Naive thymus-derived CD8-positive, alpha-beta T cell (primary cell): ENCODE measurements around the gene BLTP3A. TPM values are rescaled to one million over a fixed set of nuclear protein-coding genes. Genes with fewer than 3 reads are reported as not detected.
"Not testable (repeated sequence)": the region's sequence is repeated elsewhere in the genome, so short reads cannot be mapped to it uniquely, and the experiment has no call there.

Experiments used
- ATAC-seq, 2 donors: fragments of 150-1000 bp; cut with Tn5 transposase in 1 of 2; sonication (Bioruptor Pico), chemical (Tn5 transposase) in 1 of 2; 1 replicate in 1 of 2; 2 replicates in 1 of 2; pipeline ENCODE4 v1.10.0; 2021; ENCODE audit warnings: mild to moderate bottlenecking in 2 of 2, moderate library complexity in 2 of 2
- POLR2A ChIA-PET: fragments of 350-600 bp; sonication (Branson Sonifier 250); formaldehyde crosslinking; loops from one replicate; lab custom pipeline; 2021; ENCODE audit warnings: antibody characterized with exemption; lab: Charles Lee
- DNase-seq, 10 donors: peaks; one replicate each; pipeline versions ENCODE4 v3.0.0 to v3.0.0-alpha.2; 2020 to 2022
- H3K27ac Mint-ChIP-seq, 10 donors: one replicate each; pipeline ENCODE4 v1.8.0; 2020 to 2022; ENCODE audit warnings: mild to moderate bottlenecking in 10 of 10, mixed read lengths in 10 of 10, moderate library complexity in 4 of 10, inconsistent platforms in 1 of 10
- H3K27me3 Mint-ChIP-seq, 5 donors: one replicate each; pipeline ENCODE4 v1.8.0; 2021 to 2022; ENCODE audit warnings: mixed read lengths in 5 of 5
- H3K36me3 Mint-ChIP-seq, 3 donors: one replicate each; pipeline ENCODE4 v1.8.0; 2020 to 2022; ENCODE audit warnings: mixed read lengths in 3 of 3, mild to moderate bottlenecking in 2 of 3, inconsistent platforms in 1 of 3
- H3K4me1 Mint-ChIP-seq, 4 donors: one replicate each; pipeline ENCODE4 v1.8.0; 2021 to 2022; ENCODE audit warnings: mixed read lengths in 4 of 4
- H3K4me3 Mint-ChIP-seq, 10 donors: one replicate each; pipeline ENCODE4 v1.8.0; 2020 to 2022; ENCODE audit warnings: mild to moderate bottlenecking in 10 of 10, mixed read lengths in 10 of 10, moderate library complexity in 6 of 10, inconsistent platforms in 1 of 10
- H3K9me3 Mint-ChIP-seq, 9 donors: one replicate each; pipeline ENCODE4 v1.8.0; 2020 to 2022; ENCODE audit warnings: mixed read lengths in 9 of 9, mild to moderate bottlenecking in 3 of 9, inconsistent platforms in 1 of 9, moderate library complexity in 1 of 9
- polyA plus RNA-seq, 3 donors: library from polyadenylated mRNA; unstranded; fragments of 300-500 nt; fragmentation: Illumina TruSeq; gene quantifications; one replicate each; pipeline ENCODE4 v1.2.3, GENCODE V29; 2021
- total RNA-seq, 8 experiments: library from RNA in 2 of 8; stranded (reverse) in 2 of 8; gene quantifications; one replicate each; pipeline ENCODE4 v1.2.3 and lab custom pipeline; 2021 to 2026

BLTP3A gene
- total and polyA plus RNA-seq, 5 experiments from 2014 or later: 1.4 to 11.2 (median 1.5) TPM

DNA sequence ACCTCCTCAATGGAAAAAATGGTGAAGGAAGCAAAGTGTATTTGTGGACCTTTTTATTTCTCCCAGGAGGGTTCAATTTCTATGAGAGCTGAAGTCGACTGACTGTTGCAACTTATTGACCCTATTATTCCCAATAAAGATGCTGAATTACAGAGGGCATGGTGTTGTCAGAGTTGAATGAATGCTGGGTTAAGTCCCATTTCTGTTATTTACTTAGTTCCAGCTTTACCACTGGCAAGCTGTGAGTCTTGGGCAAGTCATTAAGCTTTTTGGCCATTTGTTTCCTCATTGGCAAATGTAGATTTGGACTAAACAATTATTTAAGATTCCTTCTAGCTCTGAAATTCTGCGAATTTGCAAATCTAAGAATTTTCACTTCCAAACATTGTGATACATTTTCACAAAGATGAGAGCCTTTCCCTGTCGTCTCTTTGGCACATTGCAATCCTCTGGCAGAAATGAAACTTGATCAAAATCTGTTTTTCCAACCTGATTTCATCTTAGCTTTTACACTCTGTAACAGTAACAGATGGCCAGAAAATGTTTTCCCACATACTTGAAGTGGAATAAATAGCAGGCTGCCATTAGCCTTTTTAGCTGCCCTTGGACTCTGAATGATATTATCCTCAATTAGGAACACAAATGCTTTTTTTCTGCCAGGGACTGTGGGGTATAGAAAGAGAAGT is 21.3 kb downstream of the BLTP3A start:
- Mint-ChIP-seq H3K4me1 (peaks cover 0 to 28% (median 10%) of the 10 kb centered on the region in 4 donors), H3K36me3 (no peaks in the 10 kb centered on the region), H3K9me3 (no peaks in the 10 kb centered on the region), H3K27me3 (no peaks in the 10 kb centered on the region), H3K4me3 (no peak overlapping the region), H3K27ac (peak overlapping the region in 2 of 10 donors; percentile 24 to 58)
- ATAC-seq (no peak), DNase-seq (no peak)
- POLR2A ChIA-PET: interaction anchor here (1.5 kb wide), 1 partner anchor 21 kb away, joined by 4 read pairs; the partner anchor contains the start of gene BLTP3A

DNA sequence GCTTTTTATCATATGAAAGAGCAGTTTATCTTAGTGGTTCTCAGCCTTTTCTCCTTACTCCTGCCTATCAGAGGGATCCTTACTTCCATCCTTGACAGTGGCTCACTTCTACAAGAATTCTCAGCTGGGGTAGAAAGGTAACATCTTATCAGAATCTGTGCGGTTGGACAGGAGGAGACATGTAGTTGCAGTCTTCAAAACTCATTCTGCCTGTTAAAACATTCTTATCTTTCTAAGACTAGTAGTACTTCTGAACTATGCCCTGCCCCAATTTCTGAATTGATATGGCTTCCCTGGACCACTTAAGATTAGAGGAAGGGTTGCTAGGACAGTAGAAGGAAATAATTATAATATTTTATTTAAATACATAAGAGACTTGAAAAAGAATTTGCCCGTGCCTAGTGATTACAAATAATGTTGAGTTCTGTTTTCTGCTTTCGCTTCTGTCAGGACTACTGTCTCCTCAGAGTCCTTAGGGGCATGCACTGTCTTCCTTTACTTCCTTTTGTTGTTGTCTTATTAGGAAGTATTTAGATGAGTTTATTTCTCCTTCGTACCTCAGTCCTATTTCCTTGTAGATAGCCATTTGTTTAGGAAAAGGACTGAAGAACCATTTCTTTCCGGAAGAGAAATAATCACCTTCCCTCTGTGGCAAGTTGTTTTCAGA is 24.9 kb downstream of the BLTP3A start:
- H3K27ac Mint-ChIP-seq: peak overlapping the region in 4 of 10 donors; percentile 17 to 70 (median 42)
- ATAC-seq (no peak), DNase-seq (no peak)
- H3K9me3 Mint-ChIP-seq: no peaks in the 10 kb centered on the region
- peaks cover 10 to 40% (median 20%) of the 10 kb centered on the region in 4 donors for H3K4me1 Mint-ChIP-seq
- POLR2A ChIA-PET: interaction anchor here (0.5 kb wide), 1 partner anchor 463 kb away, joined by 3 read pairs; no protein-coding TSS in a partner anchor
- H3K27me3 Mint-ChIP-seq: no peaks in the 10 kb centered on the region
- H3K4me3 Mint-ChIP-seq: no peak overlapping the region
- peaks cover 0 to 4% (median 1%) of the 10 kb centered on the region in 3 donors for H3K36me3 Mint-ChIP-seq

DNA sequence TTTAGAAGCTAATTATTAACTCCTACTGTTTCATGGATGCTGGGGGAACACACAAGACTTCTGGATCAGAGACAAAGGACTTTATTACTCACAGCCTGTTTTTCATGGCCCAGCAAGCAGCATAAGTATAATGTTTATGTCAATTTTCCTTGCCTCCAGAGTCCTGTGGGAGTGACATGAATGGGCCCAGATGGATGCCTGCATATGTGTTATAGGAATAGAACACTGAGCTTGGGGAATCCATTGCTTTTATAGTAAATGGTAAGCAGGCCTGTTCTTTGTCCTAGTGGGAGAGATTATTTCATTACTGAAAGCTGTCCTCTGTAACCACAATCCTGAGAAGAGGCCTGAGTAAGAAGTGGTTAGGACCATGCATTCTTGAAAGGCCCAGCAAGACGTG is 25.6 kb downstream of the BLTP3A start:
- POLR2A ChIA-PET: interaction anchor here (0.7 kb wide), 1 partner anchor 23 kb away, joined by 3 read pairs; no protein-coding TSS in a partner anchor
- H3K27ac Mint-ChIP-seq: peak overlapping the region in 2 of 10 donors; percentile 17 to 51
- H3K4me1 Mint-ChIP-seq: peaks cover 10 to 40% (median 20%) of the 10 kb centered on the region in 4 donors

DNA sequence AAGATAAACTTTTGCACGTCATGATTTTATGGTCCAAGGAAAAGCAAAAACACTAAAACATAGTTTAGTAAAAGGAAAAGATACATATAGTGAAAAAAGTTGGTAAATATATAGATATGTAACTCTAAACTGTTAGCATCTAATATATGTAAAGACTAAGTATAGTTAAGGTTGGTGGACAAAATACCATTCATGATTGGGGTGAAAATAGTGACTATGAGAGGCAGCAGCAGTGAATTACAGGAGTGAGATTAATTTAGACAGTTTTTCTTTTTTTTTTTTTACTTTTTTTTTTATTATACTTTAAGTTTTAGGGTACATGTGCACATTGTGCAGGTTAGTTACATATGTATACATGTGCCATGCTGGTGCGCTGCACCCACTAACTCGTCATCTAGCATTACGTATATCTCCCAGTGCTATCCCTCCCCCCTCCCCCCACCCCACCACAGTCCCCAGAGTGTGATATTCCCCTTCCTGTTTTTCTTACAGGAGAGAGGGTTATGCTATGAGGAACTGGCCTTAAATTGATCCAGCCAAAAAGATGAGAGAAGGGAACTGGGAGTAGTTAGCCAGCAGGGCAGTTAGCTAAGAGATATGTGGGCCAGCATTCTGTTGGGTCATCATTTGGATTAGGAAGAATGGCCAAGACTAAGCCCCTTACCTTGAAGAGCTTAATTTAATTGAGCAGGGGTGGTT is 27.1 kb downstream of the BLTP3A start:
- ATAC-seq, H3K9me3 Mint-ChIP-seq, H3K4me3 Mint-ChIP-seq, POLR2A ChIA-PET, H3K27me3 Mint-ChIP-seq, DNase-seq: not testable (repeated sequence)
- peaks cover 0 to 25% (median 4%) of the 10 kb centered on the region in 3 donors for H3K36me3 Mint-ChIP-seq
- peak overlapping the region in 6 of 10 donors; percentile 11 to 47 (median 35) for H3K27ac Mint-ChIP-seq
- H3K4me1 Mint-ChIP-seq: peaks cover 6 to 32% (median 17%) of the 10 kb centered on the region in 4 donors

More for the DNA sequence above, 25.6 kb downstream of the BLTP3A start:
- Mint-ChIP-seq H3K9me3 (no peaks in the 10 kb centered on the region), H3K4me3 (no peak overlapping the region), H3K27me3 (no peaks in the 10 kb centered on the region), H3K36me3 (peaks cover 0 to 11% (median 1%) of the 10 kb centered on the region in 3 donors)
- ATAC-seq: no peak
- DNase-seq: no peak

DNA sequence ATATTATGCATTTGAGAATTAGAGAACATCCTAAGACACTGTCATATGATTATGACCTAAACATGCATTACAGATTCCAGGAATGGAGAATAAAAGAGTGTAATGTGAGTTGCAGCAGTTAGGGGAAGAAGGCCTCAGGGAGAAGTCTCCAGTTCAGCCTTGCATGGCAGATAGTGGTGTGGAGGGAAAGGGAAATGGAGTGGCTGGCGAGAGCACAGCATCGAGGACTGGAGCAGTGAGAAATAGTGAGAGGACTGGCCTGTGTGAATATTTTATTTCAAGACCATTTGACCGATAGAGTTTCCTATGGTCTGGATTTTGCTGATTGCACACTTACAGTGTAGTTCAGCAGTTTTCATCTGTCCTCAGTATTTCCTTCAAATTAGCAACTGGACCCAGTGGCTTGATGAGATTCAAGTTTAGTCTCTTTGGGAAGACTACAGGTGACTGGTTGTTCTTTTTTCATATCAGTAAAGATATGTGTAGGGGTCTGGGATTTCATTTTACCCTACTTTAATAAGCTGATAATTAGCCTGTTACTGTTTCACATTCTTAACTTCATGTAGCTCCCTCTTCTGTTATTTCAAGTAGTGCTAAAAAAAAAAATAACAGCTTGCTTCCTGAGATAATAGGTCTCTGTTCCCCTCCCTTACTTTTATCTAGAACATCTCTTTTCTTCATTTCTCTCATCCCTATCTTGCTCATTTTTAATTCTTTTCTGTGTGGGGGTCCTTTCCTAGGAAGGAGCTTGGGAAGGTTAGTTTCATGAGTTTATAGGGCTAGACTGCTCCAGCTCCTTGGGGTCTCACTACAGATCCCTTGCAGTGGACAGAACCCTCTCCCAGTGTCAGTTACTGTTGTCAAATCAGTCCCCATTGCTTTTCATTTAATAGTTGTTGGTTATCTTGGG is 27.9 kb downstream of the BLTP3A start:
- no peak for ATAC-seq
- peaks cover 6 to 32% (median 15%) of the 10 kb centered on the region in 4 donors for H3K4me1 Mint-ChIP-seq
- H3K27ac Mint-ChIP-seq: peak overlapping the region in 8 of 10 donors; percentile 22 to 71 (median 43)
- H3K9me3 Mint-ChIP-seq: no peaks in the 10 kb centered on the region
- H3K4me3 Mint-ChIP-seq: no peak overlapping the region
- no peaks in the 10 kb centered on the region for H3K27me3 Mint-ChIP-seq
- H3K36me3 Mint-ChIP-seq: peaks cover 0 to 31% (median 4%) of the 10 kb centered on the region in 3 donors
- DNase-seq: no peak
- POLR2A ChIA-PET: interaction anchor here (0.7 kb wide), 2 partner anchors 9 to 814 kb away, joined by 4 to 5 read pairs; no protein-coding TSS in a partner anchor

DNA sequence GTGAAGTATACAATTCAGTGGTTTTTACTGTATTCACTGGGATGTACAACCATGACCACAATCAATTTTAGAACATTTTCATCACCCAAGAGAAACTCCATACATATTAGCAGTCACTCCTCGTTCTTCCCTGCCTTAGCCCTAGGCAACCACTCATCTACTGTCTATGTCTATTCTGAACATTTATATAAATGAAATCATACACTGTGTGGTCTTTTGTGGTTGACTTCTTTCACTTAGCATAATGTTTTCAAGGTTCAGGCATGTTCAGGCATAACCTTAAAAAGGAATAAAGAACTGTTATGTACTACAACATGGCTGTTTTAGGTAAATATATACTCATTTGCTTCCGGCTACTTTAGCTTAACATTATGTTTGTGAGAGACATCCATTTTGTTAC is 37.3 kb downstream of the BLTP3A start:
- H3K4me1 Mint-ChIP-seq: no peaks in the 10 kb centered on the region
- H3K4me3 Mint-ChIP-seq: no peak overlapping the region
- no peaks in the 10 kb centered on the region for H3K9me3 Mint-ChIP-seq
- POLR2A ChIA-PET: interaction anchor here (1.3 kb wide), 1 partner anchor 9 kb away, joined by 5 read pairs; no protein-coding TSS in a partner anchor
- DNase-seq: no peak
- H3K27ac Mint-ChIP-seq: no peak overlapping the region
- H3K36me3 Mint-ChIP-seq: peaks cover 0 to 73% (median 12%) of the 10 kb centered on the region in 3 donors
- ATAC-seq: no peak
- no peaks in the 10 kb centered on the region for H3K27me3 Mint-ChIP-seq

DNA sequence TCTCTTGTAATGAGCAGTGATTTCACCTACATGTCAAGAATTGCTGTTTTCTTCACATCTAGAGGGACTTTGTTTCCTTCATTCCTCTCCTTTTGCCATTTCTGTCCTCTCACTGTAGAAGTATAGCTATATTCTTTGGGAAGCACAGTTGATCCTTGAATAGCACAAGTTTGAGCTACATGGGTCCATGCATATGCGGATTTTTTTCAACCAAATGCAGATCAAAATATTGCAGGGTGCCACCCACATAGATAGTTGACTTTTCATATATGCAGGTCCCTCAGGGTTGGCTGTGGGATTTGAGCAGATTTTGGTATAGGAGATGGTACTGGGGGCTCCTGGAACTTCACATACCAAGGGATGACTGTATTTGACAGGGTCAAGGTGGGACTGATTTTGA is 41.1 kb downstream of the BLTP3A start:
- ATAC-seq (no peak), DNase-seq (no peak)
- Mint-ChIP-seq H3K9me3 (no peaks in the 10 kb centered on the region), H3K27me3 (no peaks in the 10 kb centered on the region), H3K36me3 (peaks cover 0 to 78% (median 18%) of the 10 kb centered on the region in 3 donors), H3K27ac (no peak overlapping the region), H3K4me1 (no peaks in the 10 kb centered on the region), H3K4me3 (no peak overlapping the region)
- POLR2A ChIA-PET: no interaction called here

DNA sequence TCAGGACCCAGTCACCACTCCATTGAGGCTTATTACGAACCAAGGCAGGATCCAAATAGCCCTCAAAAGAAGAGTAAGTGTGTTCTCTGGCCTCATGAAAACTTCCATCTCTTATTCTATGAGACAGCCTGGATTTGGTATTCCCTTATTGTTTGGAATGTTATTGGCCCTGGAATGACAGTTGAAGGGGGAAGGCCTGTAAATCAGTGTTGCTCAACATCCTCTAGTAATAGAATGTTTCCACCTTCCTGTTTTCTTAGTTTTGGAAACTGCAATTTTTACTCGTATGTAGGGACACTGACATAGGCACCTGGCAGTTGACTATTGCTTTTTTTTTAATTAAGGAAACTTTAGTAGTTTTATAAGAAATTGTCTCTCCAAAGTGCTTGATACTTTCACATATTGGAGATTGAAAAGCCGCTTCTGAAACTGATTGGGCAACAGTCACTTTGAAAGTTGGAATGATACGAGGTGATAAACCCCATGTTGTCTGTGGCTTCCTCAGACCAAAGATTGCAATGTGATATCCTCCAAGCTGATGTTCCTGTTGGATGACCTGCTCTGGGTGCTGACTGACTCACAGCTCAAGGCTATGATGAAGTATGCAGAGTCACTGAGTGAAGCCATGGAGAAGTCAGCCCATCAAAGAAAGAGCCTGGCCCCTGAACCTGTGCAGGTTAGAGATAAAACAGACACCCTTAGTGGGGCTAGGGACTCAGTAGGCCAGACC is 43.1 kb downstream of the BLTP3A start:
- Mint-ChIP-seq H3K36me3 (peaks cover 5 to 74% (median 9%) of the 10 kb centered on the region in 3 donors), H3K4me1 (no peaks in the 10 kb centered on the region), H3K27me3 (no peaks in the 10 kb centered on the region), H3K4me3 (no peak overlapping the region), H3K9me3 (no peaks in the 10 kb centered on the region), H3K27ac (no peak overlapping the region)
- no peak for DNase-seq
- ATAC-seq: no peak
- POLR2A ChIA-PET: no interaction called here

DNA sequence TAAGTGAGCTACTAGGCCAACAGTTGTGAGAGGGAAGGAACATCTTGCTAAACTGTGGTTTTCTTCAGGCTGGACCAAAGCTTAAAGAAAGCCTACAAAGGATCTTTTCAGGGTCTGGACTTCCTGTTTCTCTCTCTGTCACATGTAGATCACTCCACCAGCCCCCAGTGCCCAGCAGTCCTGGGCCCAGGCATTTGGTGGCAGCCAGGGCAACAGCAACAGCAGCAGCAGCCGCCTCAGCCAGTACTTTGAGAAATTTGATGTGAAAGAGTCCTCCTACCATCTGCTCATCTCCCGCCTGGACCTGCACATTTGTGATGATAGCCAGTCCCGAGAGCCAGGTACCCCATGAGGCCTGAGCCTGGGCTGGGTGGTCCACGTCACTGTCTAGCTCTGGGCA is 44.1 kb downstream of the BLTP3A start:
- POLR2A ChIA-PET: no interaction called here
- Mint-ChIP-seq H3K27me3 (no peaks in the 10 kb centered on the region), H3K36me3 (peaks cover 5 to 71% (median 9%) of the 10 kb centered on the region in 3 donors), H3K4me3 (no peak overlapping the region), H3K4me1 (no peaks in the 10 kb centered on the region), H3K27ac (no peak overlapping the region), H3K9me3 (no peaks in the 10 kb centered on the region)
- DNase-seq (no peak), ATAC-seq (no peak)

DNA sequence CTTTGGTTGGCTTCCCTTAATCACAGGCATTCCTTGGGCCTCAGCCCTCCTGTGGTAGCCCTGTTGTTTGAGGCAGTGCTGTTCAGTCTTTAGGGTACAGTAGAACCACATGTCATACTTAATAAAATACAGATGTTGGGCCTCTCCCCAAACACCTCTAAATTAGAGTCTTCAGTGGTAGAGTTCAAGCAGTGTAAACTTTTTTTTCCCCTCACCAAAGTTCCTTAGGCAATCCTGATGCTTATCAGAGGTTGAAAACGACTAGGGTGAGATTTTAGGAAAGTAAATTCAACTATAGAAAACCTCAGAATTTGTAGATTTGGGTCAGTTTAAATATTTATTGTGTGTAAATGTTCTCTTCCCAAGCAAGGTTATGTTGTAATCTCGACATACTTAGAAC is 44.6 kb downstream of the BLTP3A start:
- H3K4me1 Mint-ChIP-seq: no peaks in the 10 kb centered on the region
- no peak overlapping the region for H3K4me3 Mint-ChIP-seq
- H3K27me3 Mint-ChIP-seq: no peaks in the 10 kb centered on the region
- H3K9me3 Mint-ChIP-seq: no peaks in the 10 kb centered on the region
- DNase-seq (no peak), ATAC-seq (no peak)
- POLR2A ChIA-PET: no interaction called here
- H3K27ac Mint-ChIP-seq: no peak overlapping the region
- H3K36me3 Mint-ChIP-seq: peaks cover 5 to 70% (median 9%) of the 10 kb centered on the region in 3 donors

DNA sequence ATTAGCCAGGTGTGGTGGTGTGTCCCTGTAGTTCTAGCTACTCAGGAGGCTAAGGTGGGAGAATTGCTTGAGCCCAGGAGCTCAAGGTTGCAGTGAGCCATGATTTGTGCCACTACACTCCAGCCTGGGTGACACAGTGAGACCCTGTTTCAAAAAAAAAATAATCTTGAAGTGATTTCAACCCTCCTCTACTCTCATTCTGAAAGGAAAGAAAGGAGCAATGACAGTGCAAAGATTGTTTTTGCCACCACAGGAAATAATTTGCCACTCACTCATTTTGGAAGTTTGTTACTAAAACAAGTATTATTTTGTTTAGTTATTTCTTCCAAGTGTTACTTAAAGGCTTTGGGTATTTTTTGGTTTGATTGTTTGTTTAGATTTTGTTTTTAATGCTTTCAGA is 45.6 kb downstream of the BLTP3A start:
- Mint-ChIP-seq H3K4me3 (no peak overlapping the region), H3K36me3 (peaks cover 5 to 64% (median 10%) of the 10 kb centered on the region in 3 donors), H3K9me3 (no peaks in the 10 kb centered on the region), H3K27me3 (no peaks in the 10 kb centered on the region), H3K4me1 (no peaks in the 10 kb centered on the region), H3K27ac (no peak overlapping the region)
- ATAC-seq: no peak
- POLR2A ChIA-PET: no interaction called here
- DNase-seq: no peak
